HAP-1 (cell line): ENCODE data around the gene C11orf16.
A peak's percentile ranks its signal among the peaks of the same experiment; 100 is the strongest.
"Not testable (repeated sequence)": the region's sequence is repeated elsewhere in the genome, so short reads cannot be mapped to it uniquely, and the experiment has no call there.

Experiments used
- DNase-seq, 2 experiments: peaks; one replicate each; pipeline ENCODE4 v3.0.0-alpha.2; 2016 to 2020; ENCODE audit warnings: low spot score in 2 of 2
- H3K27me3 ChIP-seq: fragments of 250-450 bp; sonication (Bioruptor Pico); 2 replicates; pipeline ENCODE4 v1.5.1; 2020; ENCODE audit warnings: low read depth, mild to moderate bottlenecking, moderate library complexity
- H3K36me3 ChIP-seq: fragments of 250-450 bp; sonication (Bioruptor Pico); replicated peaks from 2 replicates; pipeline ENCODE4 v1.5.1; 2020; ENCODE audit warnings: mild to moderate bottlenecking
- H3K4me1 ChIP-seq: fragments of 250-450 bp; sonication (Bioruptor Pico); 2 replicates; pipeline ENCODE4 v1.5.1; 2020; ENCODE audit warnings: mild to moderate bottlenecking
- H3K4me3 ChIP-seq: fragments of 250-450 bp; sonication (Bioruptor Pico); 2 replicates; pipeline ENCODE4 v1.5.1; 2020; ENCODE audit warnings: mild to moderate bottlenecking, moderate library complexity
- H3K9me3 ChIP-seq: fragments of 250-450 bp; sonication (Bioruptor Pico); 2 replicates; pipeline ENCODE4 v1.5.1; 2020; ENCODE audit warnings: mild to moderate bottlenecking, moderate library complexity
- in situ Hi-C: fragments of 300-500 bp; cut with MboI; formaldehyde crosslinking; loops from 3 replicates; pipeline ENCODE4 v1.14.3; 2020; ENCODE audit warnings: low sequenced_read_pairs, inconsistent platforms, mixed read lengths

C11orf16 gene, protein sequence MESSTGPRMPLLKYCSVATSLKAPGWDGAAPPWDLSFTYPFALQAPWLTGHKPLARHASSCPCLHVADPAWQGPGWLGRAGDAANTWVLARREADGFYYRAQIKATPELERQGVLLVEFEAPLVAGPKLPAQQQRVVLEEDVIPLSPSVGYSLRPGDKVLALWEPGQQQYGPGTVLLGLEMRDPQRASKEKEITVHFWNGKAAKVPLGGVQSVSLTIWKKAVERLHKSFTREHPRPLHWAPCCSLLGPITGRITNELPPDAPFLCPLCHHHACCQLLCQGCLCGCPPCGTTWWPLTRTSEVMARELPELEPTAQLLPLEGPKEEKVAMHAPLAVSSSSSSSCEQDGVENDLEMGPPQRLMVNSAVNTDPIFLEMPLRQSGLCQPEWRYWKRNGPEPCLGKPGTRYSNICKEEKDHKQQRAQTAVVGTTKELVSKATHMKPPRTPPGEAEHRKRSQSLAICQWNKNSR

DNA sequence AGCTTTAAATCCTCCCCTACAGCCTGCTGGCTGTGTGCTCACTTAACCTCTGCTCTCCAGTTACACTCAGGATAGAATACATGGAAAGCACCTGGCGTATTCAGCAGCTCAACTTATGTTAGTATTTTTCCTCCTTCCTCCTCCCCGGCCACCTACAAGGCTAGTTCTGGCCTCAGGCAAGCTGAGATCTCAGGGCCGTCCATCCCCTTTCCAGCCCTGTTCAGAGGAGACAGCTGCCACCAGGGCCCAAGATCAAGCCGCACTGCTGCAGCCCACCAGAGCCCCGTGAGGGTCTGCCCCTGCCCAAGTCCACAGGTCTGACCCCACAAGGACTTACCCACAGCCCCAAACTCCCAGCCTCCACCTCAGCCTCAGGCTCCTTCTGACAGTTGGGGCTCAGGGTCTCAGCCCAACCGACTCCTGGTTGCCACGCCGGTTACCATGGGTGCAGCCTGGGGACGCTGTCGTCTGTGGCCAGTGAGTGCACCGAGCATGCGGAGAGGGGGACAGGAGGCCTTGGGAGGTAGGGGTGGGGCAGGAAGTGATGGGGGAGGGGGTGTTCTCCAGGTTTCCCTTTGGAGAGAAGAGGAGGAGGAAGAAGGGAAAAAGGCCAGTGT is at the start of gene C11orf16:
Gene C11orf16 (minus strand): TSS at position 384 of the 617 bp plus-strand sequence. CDS start 639 bp downstream, outside the sequence.
- Histone ChIP-seq H3K9me3 (no peaks in the 10 kb centered on the region), H3K27me3 (no peaks in the 10 kb centered on the region), H3K4me1 (peaks cover 4% of the 10 kb centered on the region; the same call in 1 of the 2 replicates), H3K36me3 (no peaks in the 10 kb centered on the region), H3K4me3 (no peak within 1 kb of the TSS)
- DNase-seq: no peak
- in situ Hi-C loops: no loop called here

DNA sequence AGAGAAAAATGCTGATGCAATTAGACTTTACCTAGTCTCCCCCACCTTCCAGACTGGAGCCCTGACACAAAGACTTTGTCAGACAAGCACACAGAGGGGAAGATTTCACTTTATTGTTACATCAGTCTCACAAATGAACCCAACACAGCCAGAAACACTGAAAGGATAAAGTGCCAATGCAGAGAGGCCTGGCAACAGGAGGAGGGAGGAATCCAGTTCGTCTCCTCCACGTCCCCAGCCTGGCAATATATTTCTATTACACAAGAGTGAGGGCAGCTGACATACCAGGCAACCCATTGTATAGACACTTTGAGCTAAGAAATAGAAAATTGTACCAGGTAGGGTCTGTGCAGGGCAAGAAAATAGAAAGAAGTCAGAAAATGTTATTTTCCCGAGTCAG is 47.7 kb upstream of the C11orf16 start:
- no peaks in the 10 kb centered on the region for H3K27me3 ChIP-seq
- in situ Hi-C loops: no loop called here
- no peaks in the 10 kb centered on the region for H3K4me1 ChIP-seq

DNA sequence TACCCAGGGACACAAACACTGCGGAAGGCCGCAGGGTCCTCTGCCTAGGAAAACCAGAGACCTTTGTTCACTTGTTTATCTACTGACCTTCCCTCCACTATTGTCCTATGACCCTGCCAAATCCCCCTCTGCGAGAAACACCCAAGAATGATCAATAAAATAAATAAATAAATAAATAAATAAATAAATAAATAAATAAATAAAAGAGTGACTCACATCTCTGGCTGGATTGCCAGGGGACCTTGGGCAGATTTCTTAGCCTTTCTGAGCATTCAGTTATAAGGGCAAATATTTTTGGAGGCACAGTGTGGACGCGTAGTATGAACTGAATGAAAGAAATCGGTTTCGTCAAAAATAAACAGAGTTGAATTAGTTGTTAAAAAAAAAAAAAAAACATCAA is 46.6 kb upstream of the C11orf16 start:
- DNase-seq, H3K4me3 ChIP-seq, H3K4me1 ChIP-seq, H3K9me3 ChIP-seq, H3K36me3 ChIP-seq, H3K27me3 ChIP-seq, in situ Hi-C loops: not testable (repeated sequence)

More for the DNA sequence above, 47.7 kb upstream of the C11orf16 start:
- H3K36me3 ChIP-seq: no peaks in the 10 kb centered on the region
- no peak for DNase-seq
- H3K4me3 ChIP-seq: no peak overlapping the region
- H3K9me3 ChIP-seq: no peaks in the 10 kb centered on the region

DNA sequence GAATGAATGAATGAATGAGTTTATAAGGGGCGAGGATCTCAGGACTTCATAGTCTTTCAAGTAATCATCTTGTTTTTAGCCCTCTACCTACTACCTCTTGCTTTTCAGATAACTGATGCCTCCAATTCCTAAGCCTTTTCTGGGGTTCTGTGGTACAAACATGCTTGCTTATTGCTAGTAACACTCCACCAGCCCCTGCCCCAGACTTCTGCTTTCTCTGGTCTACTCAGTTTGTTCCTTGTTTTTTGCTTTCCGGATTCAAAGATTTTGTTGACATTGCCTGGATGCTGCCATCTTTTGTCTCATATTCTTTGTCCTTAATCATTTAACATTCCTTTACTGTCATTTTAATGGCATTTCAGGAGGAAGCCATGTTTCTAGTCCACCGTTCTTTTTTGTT is 40.4 kb upstream of the C11orf16 start:
- Histone ChIP-seq H3K4me1 (peaks cover 4% of the 10 kb centered on the region), H3K4me3 (no peak overlapping the region), H3K27me3 (no peaks in the 10 kb centered on the region), H3K36me3 (no peaks in the 10 kb centered on the region), H3K9me3 (no peaks in the 10 kb centered on the region)
- DNase-seq: no peak
- in situ Hi-C loops: no loop called here

DNA sequence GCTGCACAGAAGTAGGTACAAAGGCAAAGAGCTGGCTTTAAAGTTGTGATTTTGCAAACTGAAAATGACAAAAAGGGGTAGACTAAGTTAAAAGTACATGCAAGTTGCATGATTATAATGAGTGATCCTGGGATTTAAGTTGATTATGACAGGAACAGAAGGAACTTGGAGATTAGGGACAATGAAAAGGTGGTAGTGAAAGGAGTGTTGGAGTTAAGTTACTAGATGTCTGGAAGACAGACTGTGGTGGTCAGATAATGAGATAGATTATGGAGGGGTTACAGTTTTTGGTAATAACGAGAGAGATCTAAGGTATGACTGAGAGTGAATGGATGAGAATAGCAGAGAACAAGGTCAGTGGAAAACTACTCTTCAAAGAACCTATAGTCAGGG is 39.2 kb upstream of the C11orf16 start:
- in situ Hi-C loops: no loop called here
- Histone ChIP-seq H3K27me3 (no peaks in the 10 kb centered on the region), H3K4me3 (no peak overlapping the region), H3K4me1 (peaks cover 4% of the 10 kb centered on the region), H3K9me3 (no peaks in the 10 kb centered on the region), H3K36me3 (no peaks in the 10 kb centered on the region)
- no peak for DNase-seq

DNA sequence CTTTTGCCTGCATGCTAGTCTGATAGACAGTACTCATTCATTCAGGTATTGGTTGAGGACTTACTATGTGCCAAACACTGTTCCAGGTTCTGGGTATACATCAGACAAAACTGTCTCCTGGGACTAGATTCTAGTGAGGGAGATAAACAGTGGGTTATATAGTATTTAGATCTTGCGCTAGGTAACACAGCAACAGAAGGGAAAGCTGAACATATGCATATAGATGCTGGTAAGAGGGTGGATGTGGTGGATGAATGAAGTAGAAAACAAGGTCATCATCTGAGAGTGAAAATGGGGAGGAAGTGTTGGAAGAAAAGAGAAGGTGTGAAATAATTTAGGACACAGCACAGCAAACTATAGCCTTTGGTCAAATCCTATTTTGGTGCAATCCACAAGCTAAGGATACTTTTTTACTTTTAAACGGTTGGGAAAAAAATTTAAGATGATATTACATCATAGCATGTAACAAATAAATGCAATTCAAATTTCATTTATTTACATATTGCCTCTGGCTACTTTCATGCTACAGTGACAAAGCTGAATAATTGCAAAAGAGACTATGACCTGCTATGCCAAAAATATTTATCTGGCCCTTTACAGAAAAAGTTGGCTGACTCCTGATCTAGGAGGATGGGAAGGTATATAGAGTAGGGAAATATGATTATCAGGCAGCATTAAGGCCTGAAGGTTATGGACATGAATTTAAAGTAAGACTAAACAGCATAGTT is 38.6 kb upstream of the C11orf16 start:
- H3K27me3 ChIP-seq: no peaks in the 10 kb centered on the region
- no peak overlapping the region for H3K4me3 ChIP-seq
- no peak for DNase-seq
- H3K4me1 ChIP-seq: peaks cover 4% of the 10 kb centered on the region
- H3K9me3 ChIP-seq: no peaks in the 10 kb centered on the region
- no peaks in the 10 kb centered on the region for H3K36me3 ChIP-seq
- in situ Hi-C loops: no loop called here

DNA sequence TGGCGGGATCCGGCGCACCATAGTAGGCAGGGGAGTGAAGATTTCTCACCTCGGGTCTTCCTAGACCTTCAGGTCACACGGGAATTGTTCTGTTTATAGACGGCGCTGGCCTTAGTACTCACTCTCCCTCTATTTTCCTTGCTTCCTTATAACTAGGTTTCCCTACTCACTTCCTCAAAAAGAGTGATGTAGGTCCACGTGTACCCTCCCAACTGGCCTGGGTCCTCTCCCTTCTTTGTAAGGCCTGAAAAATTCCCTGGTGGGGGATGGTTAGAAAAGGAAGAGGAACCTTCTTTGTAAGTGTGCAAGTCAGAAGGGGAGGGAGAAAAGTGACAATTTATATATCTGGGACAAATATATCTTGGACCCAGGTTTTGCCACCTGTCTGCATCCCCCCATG is 34.4 kb upstream of the C11orf16 start:
- DNase-seq: no peak
- in situ Hi-C loops: no loop called here
- H3K27me3 ChIP-seq: no peaks in the 10 kb centered on the region
- H3K4me3 ChIP-seq: no peak overlapping the region
- H3K36me3 ChIP-seq: no peaks in the 10 kb centered on the region
- no peaks in the 10 kb centered on the region for H3K9me3 ChIP-seq
- peaks cover 4% of the 10 kb centered on the region for H3K4me1 ChIP-seq

DNA sequence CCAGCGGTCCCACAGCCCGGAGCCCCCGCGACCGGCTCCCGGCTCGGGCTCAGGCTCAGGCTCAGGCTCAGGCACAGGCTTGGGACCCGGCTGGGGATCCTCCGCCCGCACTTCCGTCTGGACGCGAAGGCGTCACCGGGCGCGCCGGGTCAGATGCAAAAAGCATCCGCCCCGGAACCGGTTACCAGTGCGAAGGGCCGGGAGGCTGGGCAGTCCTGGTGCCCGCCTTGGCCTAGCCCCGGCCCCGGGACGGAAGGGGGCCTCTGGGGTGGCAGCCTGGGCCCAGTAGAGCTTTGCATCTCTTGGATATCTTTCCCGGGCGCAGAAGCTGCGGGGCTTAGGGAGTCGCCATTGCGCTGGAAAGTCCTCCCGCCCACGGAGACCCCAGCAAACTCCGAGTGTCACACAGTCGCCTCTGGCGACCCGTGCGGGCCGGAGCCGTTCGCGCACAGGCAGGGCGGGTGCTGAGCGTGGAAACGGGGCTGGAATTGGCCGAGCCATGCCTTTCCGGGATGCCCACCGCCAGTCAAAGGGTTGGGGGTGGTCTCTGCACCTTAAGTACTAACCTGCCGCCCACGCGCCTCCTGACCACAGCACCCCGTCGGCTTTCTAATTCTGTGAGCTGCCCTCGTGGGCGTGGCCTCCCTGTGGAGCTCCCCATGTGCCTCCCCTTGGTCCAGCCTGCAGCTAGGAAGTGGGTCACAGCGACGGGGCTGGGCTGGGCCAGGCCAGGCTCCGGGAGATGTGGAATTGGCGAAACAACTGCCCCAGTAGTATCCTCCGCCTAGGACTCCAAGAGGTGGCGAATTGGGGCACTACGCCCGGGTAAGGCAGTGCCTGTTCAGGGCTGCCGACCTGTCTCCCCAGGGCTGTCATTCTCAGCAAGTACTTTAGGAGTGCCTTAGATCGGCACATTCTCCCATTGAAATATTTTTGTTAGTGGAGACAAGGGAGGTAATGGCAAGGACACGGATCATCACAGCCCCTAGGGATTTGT is 31.9 kb upstream of the C11orf16 start, which contains the start of gene TMEM9B:
Gene TMEM9B (minus strand): TSS at position 119 of the 997 bp plus-strand sequence. CDS start 129 bp downstream, outside the sequence.
- Histone ChIP-seq H3K9me3 (no peaks in the 10 kb centered on the region), H3K4me3 (peak within 1 kb of the TSS; percentile 93), H3K4me1 (0 out of 2 replicates have a peak, but pooled peaks cover 1% of the 10 kb centered on the region), H3K36me3 (no peaks in the 10 kb centered on the region), H3K27me3 (no peaks in the 10 kb centered on the region)
- peak; percentile 67 to 88 for DNase-seq
- in situ Hi-C loops: no loop called here

DNA sequence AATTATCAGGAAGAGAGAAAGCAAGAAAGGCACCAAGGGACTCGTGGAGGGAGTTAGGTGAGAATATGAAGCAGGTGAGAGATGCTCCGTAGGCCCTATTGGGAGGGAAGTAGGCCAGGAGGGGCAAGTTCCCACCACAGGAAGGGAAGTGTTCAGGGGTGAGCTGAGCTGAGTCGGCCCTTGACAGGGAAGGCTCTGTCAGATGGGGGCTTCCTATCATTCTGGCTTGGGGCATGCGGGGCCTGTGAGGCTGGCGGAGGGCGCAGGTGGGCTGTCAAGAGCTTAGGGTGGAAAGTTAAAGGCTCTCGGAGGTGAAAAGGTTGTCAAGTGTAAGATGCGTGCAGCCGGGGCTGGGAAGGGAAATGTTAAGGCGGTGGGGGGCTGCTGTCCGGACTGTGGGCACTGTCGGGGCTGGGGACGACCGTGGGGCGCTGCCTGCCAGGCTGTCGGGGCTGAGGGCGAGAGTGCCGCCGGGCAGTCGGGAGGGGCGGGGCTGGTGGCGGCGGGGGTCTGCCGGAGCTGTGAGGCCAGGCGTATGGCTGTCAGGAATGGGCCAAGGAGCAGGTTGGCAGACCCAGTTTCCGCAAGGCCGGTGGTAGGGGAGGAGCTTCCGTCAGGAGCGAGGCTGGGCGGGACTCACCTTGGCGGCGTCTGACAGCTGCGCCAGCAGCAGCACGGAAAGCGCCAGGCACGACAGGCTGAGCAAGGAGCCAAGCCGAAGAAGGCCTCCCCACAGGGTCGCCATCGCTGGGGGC is 31.0 kb upstream of the C11orf16 start:
- in situ Hi-C loops: no loop called here
- H3K27me3 ChIP-seq: no peaks in the 10 kb centered on the region
- no peaks in the 10 kb centered on the region for H3K4me1 ChIP-seq
- H3K4me3 ChIP-seq: peak overlapping the region; percentile 93
- no peaks in the 10 kb centered on the region for H3K9me3 ChIP-seq
- no peaks in the 10 kb centered on the region for H3K36me3 ChIP-seq
- DNase-seq: peak; percentile 66 to 86

DNA sequence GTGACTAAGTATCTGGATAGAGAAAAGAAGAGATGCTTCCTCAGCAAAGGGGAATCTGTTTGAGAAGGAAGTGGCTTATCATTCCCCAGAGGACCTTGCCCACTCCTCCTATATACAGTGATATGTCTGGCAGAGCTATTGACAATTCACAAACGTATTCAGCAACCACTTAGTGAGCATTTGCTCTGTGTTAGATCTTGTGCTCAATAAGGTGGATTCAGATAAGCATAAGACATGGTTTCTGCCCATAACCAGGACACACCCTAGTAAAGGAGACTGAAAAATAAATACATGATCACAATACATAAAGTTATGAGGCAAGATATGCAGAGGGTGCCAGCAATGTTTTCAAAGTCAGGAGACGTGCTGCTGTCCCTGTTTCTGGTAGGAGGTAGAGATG is 30.1 kb upstream of the C11orf16 start:
- no peak for DNase-seq
- H3K9me3 ChIP-seq: no peaks in the 10 kb centered on the region
- H3K36me3 ChIP-seq: no peaks in the 10 kb centered on the region
- no peaks in the 10 kb centered on the region for H3K27me3 ChIP-seq
- peak overlapping the region; percentile 93; the same call in 1 of the 2 replicates for H3K4me3 ChIP-seq
- in situ Hi-C loops: no loop called here
- H3K4me1 ChIP-seq: no peaks in the 10 kb centered on the region

DNA sequence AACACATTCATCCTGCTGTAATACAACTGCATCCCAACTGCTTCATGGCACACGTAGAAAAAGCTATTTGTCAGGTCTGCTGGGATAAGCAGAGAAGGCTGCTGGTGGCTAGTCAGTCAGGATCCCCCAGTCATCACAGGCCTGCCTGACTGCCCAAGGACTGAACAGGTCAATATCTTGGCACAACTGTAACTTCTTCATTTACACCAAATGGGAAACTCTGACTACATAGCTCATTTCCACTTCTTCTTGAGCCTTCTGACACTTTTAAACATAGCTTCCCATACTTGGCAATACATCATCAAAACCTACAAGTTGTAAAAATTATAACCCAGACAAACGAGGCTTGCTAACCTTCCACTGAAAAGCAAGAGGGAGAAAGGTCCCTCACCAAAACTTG is 28.7 kb upstream of the C11orf16 start:
- Histone ChIP-seq H3K4me1 (no peaks in the 10 kb centered on the region), H3K4me3 (no peak overlapping the region), H3K9me3 (no peaks in the 10 kb centered on the region), H3K27me3 (no peaks in the 10 kb centered on the region), H3K36me3 (no peaks in the 10 kb centered on the region)
- in situ Hi-C loops: no loop called here
- DNase-seq: no peak

DNA sequence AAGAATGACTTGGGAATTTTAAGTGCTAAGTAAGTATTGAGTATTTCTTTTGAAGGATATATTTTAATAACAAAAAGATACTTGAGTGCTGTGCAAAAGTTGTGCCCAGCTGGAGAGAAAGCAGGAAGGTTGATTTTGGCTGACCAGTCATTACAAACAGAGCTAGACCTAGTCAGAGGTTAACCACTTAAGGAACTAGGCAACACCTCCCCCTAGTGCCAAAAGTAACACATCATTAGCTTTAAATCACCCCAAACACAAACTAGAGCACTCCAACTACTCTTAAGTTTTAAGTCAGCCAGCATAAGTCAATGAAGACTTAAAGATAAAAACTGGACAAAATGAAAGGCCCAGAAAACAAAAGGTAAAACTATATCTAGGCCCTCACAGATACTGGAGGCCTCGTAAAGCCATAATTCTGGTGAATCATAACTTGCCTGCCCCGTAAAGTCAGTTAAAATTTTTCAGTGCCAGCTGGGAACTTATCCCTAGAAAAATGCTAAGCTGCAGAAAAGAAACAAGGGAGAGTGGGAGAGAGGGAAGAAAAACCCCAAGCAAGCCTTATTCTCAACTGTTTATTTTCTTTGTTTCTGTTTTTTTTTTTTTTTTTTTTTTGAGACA is 26.9 kb upstream of the C11orf16 start:
- Histone ChIP-seq H3K4me3 (no peak overlapping the region), H3K9me3 (no peaks in the 10 kb centered on the region), H3K27me3 (no peaks in the 10 kb centered on the region), H3K36me3 (0 out of 2 replicates have a peak, but pooled peaks cover 5% of the 10 kb centered on the region), H3K4me1 (no peaks in the 10 kb centered on the region)
- in situ Hi-C loops: no loop called here
- DNase-seq: peak; percentile 66 to 78
